B cell (primary cell): Measurements from ENCODE around the gene SLC44A4. TPM values are rescaled to one million over a fixed set of nuclear protein-coding genes. Genes with fewer than 3 reads are reported as not detected.

Experiments used
- ATAC-seq: fragments of 200-7000 bp; cut with Tn5 transposase; one replicate; pipeline ENCODE4 v1.10.0; 2021; ENCODE audit warnings: low read depth, mild to moderate bottlenecking, moderate number of reproducible peaks, moderate library complexity
- CTCF ChIA-PET: fragments of 350-600 bp; sonication (Branson Sonifier 250); formaldehyde crosslinking; loops from one replicate; lab custom pipeline; 2021; ENCODE audit warnings: antibody characterized with exemption, inconsistent platforms; lab: Charles Lee
- POLR2A ChIA-PET: fragments of 350-600 bp; sonication (Branson Sonifier 250); formaldehyde crosslinking; loops from one replicate; lab custom pipeline; 2021; ENCODE audit warnings: antibody characterized with exemption; lab: Charles Lee
- DNase-seq: peaks from one replicate; pipeline ENCODE4 v3.0.0; 2013
- H2AFZ ChIP-seq: 2 replicates; pipeline ENCODE4 v1.6.1; 2012; ENCODE audit warnings: mild to moderate bottlenecking, low read depth, low read length; ENCODE audit not compliant: insufficient read depth, poor library complexity, severe bottlenecking
- H3K27ac ChIP-seq, 2 donors: 1 replicate in 1 of 2; 2 replicates in 1 of 2; pipeline ENCODE4 v1.5.1; 2012 to 2013; ENCODE audit warnings: low read length in 2 of 2, mild to moderate bottlenecking in 2 of 2, moderate library complexity in 1 of 2
- H3K27me3 ChIP-seq, 4 experiments: fragments of 200-600 bp in 1 of 4; sonication (generic) in 1 of 4; replicated peaks in 1 of 4; 1 replicate in 2 of 4; 2 replicates in 2 of 4; pipeline versions ENCODE4 v1.6.1 to v1.7.0; 2013 to 2016; ENCODE audit warnings: low read length in 3 of 4, mild to moderate bottlenecking in 2 of 4, mixed read lengths in 1 of 4, moderate library complexity in 1 of 4; ENCODE audit not compliant: insufficient read depth in 4 of 4, control insufficient read depth in 3 of 4; ENCODE audit errors: control extremely low read depth in 1 of 4
- H3K36me3 ChIP-seq, 2 experiments: replicated peaks in 1 of 2; 1 replicate in 1 of 2; 2 replicates in 1 of 2; pipeline versions ENCODE4 v1.6.1 to v1.7.1; 2013; ENCODE audit warnings: low read length in 1 of 2; ENCODE audit not compliant: insufficient read depth in 2 of 2, control insufficient read depth in 1 of 2; ENCODE audit errors: control extremely low read depth in 1 of 2, extremely low read depth in 1 of 2
- H3K4me1 ChIP-seq, 2 donors: fragments of 200-600 bp in 1 of 2; sonication (generic) in 1 of 2; 1 replicate in 1 of 2; 2 replicates in 1 of 2; pipeline versions ENCODE4 v1.5.1 to v1.6.1; 2013 to 2017; ENCODE audit warnings: low read length in 2 of 2; ENCODE audit not compliant: control insufficient read depth in 2 of 2, insufficient read depth in 2 of 2
- H3K4me2 ChIP-seq: replicated peaks from 2 replicates; pipeline ENCODE3; 2012; ENCODE audit warnings: mild to moderate bottlenecking, low read depth, low read length; ENCODE audit not compliant: poor library complexity, severe bottlenecking
- H3K4me3 ChIP-seq, 5 experiments: fragments of 200-600 bp in 1 of 5; sonication (generic) in 1 of 5; 1 replicate in 3 of 5; 2 replicates in 2 of 5; pipeline versions ENCODE4 v1.5.1 to v1.7.0; 2011 to 2016; ENCODE audit warnings: low read length in 4 of 5, mild to moderate bottlenecking in 4 of 5, low read depth in 2 of 5, control low read depth in 1 of 5, moderate library complexity in 1 of 5; ENCODE audit not compliant: insufficient read depth in 1 of 5; ENCODE audit errors: control extremely low read depth in 1 of 5, extremely low read depth in 1 of 5
- H3K79me2 ChIP-seq: fragments of 200-600 bp; sonication (generic); one replicate; pipeline ENCODE4 v1.6.0; 2016; ENCODE audit warnings: low read length; ENCODE audit not compliant: control insufficient read depth, insufficient read depth
- H3K9ac ChIP-seq: fragments of 200-600 bp; sonication (generic); 2 replicates; pipeline ENCODE4 v1.6.1; 2017; ENCODE audit warnings: mild to moderate bottlenecking, low read length, moderate library complexity
- H3K9me3 ChIP-seq, 3 donors: one replicate each; pipeline versions ENCODE4 v1.6.1 to v1.7.1; 2013; ENCODE audit warnings: low read length in 2 of 3; ENCODE audit not compliant: control insufficient read depth in 2 of 3, insufficient read depth in 1 of 3; ENCODE audit errors: control extremely low read depth in 1 of 3
- H4K20me1 ChIP-seq: 2 replicates; pipeline ENCODE4 v1.6.0; 2012; ENCODE audit warnings: mild to moderate bottlenecking, low read length; ENCODE audit not compliant: insufficient read depth, control insufficient read depth, poor library complexity, severe bottlenecking
- H3K27ac Mint-ChIP-seq: one replicate; pipeline ENCODE4 v1.8.0; 2021; ENCODE audit warnings: mixed read lengths
- H3K27me3 Mint-ChIP-seq: one replicate; pipeline ENCODE4 v1.8.0; 2021; ENCODE audit warnings: mixed read lengths
- H3K4me1 Mint-ChIP-seq: one replicate; pipeline ENCODE4 v1.8.0; 2021; ENCODE audit warnings: mixed read lengths
- H3K4me3 Mint-ChIP-seq: one replicate; pipeline ENCODE4 v1.8.0; 2021; ENCODE audit warnings: mixed read lengths
- H3K9me3 Mint-ChIP-seq: one replicate; pipeline ENCODE4 v1.8.0; 2022; ENCODE audit warnings: mixed read lengths; ENCODE audit not compliant: insufficient read depth
- CTCF ChIP-seq: fragments of 200-600 bp; IDR thresholded peaks from one replicate; pipeline ENCODE4 v1.8.0; 2022; ENCODE audit warnings: antibody characterized with exemption, mild to moderate bottlenecking
- EZH2 ChIP-seq: IDR thresholded peaks from 2 replicates; pipeline ENCODE4 v1.6.1; 2012; ENCODE audit warnings: borderline replicate concordance, low read depth, mild to moderate bottlenecking, moderate library complexity, low read length; ENCODE audit not compliant: insufficient read depth, poor library complexity, severe bottlenecking
- WGBS: methylation state at CpG from one replicate; pipeline ENCODE4 v1.1.5; 2013; ENCODE audit warnings: missing lambda C conversion rate; ENCODE audit not compliant: insufficient coverage; 5-methylcytosine and 5-hydroxymethylcytosine counted together
- intact Hi-C: fragments of 100-400 bp; cut with micrococcal nuclease; formaldehyde crosslinking; loops from one replicate; pipeline ENCODE4 v1.10.0; 2022
- polyA plus RNA-seq: library from polyadenylated mRNA; depleted of rRNA; stranded (reverse); fragments of >200 nt; gene quantifications from 2 replicates; pipeline ENCODE4 v1.2.3, GENCODE V29; 2012
- total RNA-seq, 2 donors: library from RNA; stranded (reverse); fragments of 120-200 nt in 1 of 2; gene quantifications; 1 replicate in 1 of 2; 2 replicates in 1 of 2; pipeline versions ENCODE4 v1.2.3 to v1.2.4, GENCODE V29; 2013 to 2022

Gene SLC44A4
- total and polyA plus RNA-seq, 2 donors (not counting 1 experiment from before 2014, with no cell fraction given), result not detected

GRCh38 chr6:31897612-31898382, 19.0 kb upstream of the SLC44A4 start, which contains the start of gene EHMT2:
Gene EHMT2, minus strand, starts transcription at chr6:31897698. Its CDS starts 21 bp downstream, at chr6:31897677.
- Histone ChIP-seq H3K9ac (peak within 1 kb of the TSS; percentile 95), H3K4me2 (peak within 1 kb of the TSS; percentile 96), H3K4me1 (peaks cover 13 to 30% of the 10 kb centered on the region in 2 donors), H3K79me2 (peaks cover 4% of the 10 kb centered on the region), H3K27ac (peak within 1 kb of the TSS; percentile 76 to 85), H3K27me3 (no peaks in the 10 kb centered on the region), H3K9me3 (no peaks in the 10 kb centered on the region), H4K20me1 (no peaks in the 10 kb centered on the region), H3K4me3 (peak within 1 kb of the TSS; percentile 80 to 100 (median 94)), H2AFZ (peak within 1 kb of the TSS; percentile 99), H3K36me3 (peaks cover 0 to 11% of the 10 kb centered on the region in 2 experiments)
- no peak for TF ChIP-seq EZH2
- TF ChIP-seq CTCF, result no peak
- Mint-ChIP-seq H3K4me1 (peaks cover 36% of the 10 kb centered on the region), H3K27me3 (no peaks in the 10 kb centered on the region), H3K9me3 (no peaks in the 10 kb centered on the region), H3K4me3 (peak within 1 kb of the TSS; percentile 96), H3K27ac (peak within 1 kb of the TSS; percentile 95)
- ChIA-PET POLR2A (interaction anchor here (0.6 to 1.7 kb wide), 13 partner anchors 10 to 739 kb away, joined by 3 to 9 read pairs (median 5); partner anchors contain the start of genes BAG6, C6orf47, DDAH2 and DXO), CTCF (interaction anchor here (0.6 to 1.5 kb wide), 7 partner anchors 10 to 300 kb away, joined by 3 to 5 read pairs (median 3); no protein-coding TSS in a partner anchor)
- under 1% methylated on average over 43 of the region's 49 CpGs for WGBS
- peak; percentile 46 for ATAC-seq
- intact Hi-C loops, result loop anchor here (1.0 to 5.0 kb wide), 8 partner anchors 34 to 351 kb away; partner anchors contain the start of genes ATP6V1G2, BAG6, CLIC1 and CSNK2B
- peak; percentile 91 for DNase-seq
